HG03135 (cell line): Measurements from ENCODE around the gene NOP53.
"Not testable (repeated sequence)": the region's sequence is repeated elsewhere in the genome, so short reads cannot be mapped to it uniquely, and the experiment has no call there.

Experiments used
- ATAC-seq: cut with Tn5 transposase; IDR thresholded peaks from one replicate; pipeline ENCODE4 v1.9.1; 2021; ENCODE audit warnings: mild to moderate bottlenecking, moderate library complexity; ENCODE audit not compliant: unreplicated experiment

Gene NOP53

DNA sequence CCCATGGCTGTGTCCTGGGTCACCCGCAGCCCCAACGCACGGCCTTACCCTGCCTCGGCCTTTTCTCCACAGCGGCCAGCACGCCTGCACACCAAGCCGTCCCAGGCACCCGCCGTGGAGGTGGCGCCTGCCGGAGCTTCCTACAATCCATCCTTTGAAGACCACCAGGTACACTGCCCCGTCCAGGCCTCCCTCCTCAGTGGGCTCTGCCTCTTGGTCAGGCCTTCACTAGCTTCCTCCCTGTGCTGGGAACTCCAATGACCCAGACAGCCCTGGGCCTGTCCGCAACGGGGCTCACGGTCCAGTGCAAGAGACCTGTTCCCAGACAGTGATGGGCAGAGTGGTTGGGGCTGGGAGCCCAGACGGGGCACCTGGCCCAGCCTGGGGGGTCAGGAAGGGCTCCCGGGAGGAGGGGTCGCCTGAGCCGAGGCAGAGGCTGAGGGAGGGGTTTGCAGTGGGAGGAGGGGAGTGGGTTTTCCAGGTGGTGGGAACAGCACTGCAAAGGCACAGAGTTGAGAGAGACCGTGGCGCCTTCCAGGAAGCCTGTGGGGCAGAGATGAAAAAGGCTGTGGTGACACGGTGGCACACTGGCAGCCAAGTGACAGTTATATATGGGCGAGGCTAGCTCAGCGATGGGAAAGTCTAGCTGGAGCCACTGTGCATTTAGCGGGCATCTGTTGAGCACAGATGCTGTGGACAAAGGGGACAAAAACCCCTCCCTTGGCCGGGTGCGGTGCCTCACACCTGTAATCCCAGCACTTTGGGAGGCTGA is 7.3 kb downstream of the NOP53 start:
- no peak for ATAC-seq

GRCh38 chr19:47754206-47755064 is 9.1 kb downstream of the NOP53 start:
- ATAC-seq = no peak

- ATAC-seq = no peak
Measured at GRCh38 chr19:47755065-47755761, 9.9 kb downstream of the NOP53 start.

DNA sequence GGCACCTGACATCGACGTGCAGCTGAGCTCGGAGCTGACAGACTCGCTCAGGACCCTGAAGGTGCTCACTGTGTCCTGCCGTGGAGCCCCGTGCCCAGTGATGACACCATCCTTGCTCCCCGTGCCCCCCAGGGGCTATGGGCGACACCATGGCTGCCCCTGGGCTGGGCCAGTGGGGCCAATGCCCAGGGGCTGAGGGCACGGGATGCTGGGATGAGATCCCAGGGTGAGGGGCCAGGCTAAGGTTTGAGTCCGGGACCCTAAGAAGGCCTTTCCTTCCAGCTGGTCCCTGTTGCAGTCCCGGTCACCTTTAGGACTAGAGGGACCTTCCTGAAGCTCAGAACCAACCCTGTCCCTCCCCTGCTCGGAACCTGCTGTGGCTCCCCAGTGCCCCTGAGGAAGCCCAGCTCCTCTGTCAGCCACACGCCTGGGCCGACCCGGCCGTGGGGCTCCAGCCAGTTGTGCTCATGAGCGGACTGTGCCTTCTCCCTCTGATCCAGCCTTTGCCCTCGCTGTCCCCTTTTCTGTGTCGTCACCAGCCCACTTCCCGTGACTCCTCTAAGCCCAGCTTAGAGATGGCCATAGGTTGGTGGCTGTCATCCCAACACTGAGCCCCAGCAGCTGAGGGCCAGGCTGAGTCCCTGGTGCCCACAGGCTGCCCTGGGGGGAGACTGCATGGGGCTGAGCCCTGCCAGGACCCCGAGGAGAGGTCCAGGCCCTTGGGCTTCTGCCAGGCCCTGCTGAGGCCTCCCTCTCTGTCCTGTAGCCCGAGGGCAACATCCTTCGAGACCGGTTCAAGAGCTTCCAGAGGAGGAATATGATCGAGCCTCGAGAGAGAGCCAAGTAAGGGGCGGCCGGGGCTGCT is 10.6 kb downstream of the NOP53 start:
- ATAC-seq = no peak

DNA sequence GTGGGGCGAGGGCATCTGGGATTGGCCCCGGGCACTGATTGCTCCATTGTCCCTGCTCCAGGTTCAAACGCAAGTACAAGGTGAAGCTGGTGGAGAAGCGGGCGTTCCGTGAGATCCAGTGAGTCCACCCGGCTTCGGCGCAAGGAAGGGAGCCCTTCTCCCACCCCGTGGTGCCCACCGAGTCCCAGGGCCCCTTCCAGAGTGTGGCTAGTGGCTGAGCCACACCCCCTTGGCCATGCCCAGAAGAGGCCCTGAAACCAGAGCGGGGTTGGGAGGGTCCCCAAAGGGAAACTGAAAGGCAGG is 11.2 kb downstream of the NOP53 start:
- no peak for ATAC-seq

- ATAC-seq = no peak
Measured at GRCh38 chr19:47756953-47757608, 11.7 kb downstream of the NOP53 start.

DNA sequence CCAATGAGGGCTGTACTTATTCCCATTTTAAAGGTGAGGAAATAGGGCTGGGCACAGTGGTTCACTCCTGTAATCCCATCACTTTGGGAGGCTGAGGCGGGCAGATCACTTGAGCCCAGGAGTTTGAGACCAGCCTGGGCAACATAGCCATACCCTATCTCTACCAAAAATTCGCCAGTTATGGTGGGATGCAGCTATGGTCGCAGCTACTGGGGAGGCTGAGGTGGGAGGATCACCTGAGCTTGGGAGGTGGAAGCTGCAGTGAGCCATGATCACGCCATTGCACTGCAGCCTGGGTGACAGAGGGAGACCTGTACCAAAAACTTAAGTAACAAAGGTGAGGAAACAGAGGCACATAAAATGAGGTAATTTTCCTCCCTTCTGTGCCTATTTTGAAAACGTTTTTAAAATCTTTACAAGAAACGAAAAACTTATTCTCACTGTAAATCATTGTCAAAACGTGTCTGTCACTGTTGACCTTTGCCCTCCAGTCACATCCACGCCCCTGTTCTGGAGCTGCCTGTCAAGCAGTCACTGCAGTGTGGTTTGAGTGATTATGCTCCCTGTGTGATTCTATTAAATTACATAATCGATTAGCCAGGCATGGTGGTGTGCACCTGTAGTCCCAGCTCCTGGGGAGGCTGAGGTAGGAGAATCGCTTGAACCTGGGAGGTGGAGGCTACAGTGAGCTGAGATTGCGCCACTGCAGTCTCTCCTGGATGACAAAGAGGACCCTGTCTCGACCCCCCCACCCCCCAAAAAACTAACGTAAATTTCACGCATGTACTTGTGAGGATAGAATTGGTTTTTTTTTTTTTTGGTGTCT is 12.5 kb downstream of the NOP53 start:
- ATAC-seq = no peak

DNA sequence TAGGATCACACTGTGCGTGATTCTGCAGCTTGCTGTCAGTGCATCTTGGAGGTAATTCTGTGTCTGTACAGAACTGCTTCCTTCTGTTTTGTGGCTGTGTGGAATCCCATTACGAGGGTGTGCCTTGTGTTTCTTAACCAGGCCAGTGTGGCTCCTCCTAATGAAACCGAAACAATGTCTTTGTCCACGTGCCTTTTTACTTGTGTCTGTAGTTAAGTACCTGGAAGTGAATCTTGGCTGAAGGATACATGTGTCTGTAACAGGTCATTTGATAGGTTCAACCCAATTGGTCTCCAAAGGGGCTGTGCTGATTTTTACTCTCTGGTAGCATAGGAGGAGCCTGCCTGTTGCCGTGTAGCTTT is 13.1 kb downstream of the NOP53 start:
- no peak for ATAC-seq

DNA sequence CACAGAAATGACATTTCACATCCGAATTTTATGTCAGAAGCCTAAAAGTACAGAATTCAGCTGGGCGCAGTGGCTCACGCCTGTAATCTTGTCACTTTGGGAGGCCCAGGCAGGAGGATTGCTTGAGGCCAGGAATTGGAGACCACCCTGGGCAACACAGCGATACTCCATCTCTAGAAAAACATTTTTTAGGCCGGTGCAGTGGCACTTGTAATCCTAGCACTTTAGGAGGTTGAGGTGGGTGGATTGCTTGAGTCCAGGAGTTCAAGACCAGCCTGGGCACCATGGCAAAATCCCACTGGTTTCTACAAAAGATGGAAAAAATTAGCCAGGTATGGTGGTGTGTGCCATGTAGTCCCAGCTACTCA is 15.3 kb downstream of the NOP53 start:
- no peak for ATAC-seq

DNA sequence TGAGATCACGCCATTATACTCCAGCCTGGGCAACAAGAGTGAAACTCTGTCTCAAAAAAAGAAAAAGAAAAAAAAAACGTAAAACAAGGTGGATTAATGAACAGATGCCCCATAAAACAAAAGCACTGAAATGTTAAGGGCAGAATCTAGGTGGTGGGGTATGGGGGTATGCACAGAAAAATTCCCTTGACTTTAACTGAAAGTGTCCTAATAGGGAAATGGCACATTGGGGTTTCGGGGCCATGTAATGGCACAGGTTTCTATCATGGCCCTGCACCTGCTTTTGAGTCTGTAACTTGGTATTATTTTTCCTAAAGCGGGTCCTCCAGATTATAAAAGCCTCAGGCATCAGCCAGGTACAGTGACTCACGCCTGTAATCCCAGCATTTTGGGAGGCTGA is 16.2 kb downstream of the NOP53 start:
- no peak for ATAC-seq

GRCh38 chr19:47762151-47762550 is 16.8 kb downstream of the NOP53 start:
- no peak for ATAC-seq

DNA sequence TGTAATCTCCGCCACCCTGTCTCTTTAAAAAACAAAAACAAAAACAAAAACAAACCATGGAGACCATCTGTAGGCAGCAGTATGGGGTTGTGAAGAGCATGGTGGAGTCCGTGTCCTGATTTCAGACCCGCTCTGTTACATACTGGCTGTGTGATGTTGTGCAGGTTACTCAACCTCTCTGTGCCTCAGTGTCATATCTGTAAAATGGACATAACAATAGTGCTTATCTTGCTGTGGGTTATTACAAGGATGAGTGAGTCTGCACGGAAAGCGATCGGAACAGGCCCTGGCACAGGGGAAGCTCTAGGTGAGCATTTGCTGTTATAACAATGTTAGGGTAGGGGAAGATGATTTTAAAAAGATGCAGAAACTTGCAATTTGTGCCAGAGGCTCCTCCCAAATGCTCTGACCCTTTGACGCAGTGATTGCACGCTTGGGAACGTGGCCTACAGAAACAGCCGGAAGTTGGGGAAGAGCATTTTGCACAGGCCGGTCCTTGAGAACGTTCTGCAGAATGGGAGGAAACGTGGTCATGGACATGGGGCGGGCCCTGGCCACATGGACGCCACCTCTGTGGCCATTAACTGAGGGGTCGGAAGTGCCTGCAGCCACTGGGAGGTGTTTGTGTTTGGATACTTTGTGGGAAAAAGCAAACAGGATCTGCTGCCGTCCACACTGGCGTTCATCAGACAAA is 17.4 kb downstream of the NOP53 start:
- ATAC-seq = no peak

DNA sequence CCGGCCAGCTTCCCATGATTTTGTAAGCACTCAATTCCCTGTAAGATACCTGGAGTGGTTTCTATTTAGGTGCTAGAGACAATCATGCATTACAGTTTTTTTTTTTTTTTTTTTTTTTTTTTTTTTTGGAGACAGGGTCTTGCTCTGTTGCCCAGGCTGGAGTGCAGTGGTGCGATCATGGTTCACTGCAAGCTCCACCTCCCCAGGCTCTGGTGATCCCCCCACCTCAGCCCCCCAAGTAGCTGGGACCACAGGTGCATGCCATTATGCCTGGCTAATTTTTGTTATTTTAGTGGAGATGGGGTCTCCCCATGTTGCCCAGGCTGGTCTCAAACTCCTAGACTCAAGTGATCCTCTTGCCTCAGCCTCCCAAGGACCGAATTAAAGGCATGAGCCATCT is 19.4 kb downstream of the NOP53 start:
- not testable (repeated sequence) for ATAC-seq

DNA sequence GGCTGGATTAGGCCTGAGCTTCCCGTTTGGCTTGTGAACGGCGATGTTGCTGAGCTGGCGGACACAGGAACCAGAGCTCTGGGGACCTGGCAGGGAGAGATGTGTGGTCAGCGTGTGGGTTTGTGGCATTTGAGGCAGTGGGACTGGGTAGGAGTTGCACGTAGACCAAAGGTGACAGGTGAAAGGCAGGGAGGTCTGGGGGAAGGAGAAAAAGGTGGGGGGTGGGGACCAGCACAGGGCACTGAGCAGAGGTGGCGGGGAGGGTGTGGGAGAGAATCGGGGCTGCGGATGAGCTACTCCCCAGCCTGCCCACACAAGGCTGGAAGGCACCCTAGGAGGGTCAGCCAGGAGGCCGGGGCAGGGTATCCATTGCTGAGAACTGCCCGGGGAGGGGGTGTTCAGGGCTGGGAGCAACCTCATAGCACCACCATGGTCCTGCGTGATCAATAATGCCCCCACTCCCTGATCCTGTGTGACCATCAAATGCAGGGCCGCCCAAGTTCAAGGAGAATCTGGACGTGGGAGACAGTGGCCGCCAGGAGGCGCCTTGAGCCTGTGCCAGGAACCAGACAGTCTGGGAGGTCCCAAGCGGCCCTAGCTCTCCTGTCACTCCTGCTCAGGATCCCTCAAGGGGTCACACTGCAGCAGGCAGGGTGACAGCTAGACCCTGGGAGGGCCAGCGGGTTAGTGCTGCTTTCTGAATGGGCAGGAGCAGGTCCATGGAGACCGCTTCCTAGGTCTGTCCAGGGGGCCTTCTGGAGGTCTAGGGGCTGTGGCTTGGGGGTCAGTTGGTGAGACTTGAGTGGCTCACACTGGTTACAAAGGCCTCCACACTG is 20.4 kb downstream of the NOP53 start:
- no peak for ATAC-seq

DNA sequence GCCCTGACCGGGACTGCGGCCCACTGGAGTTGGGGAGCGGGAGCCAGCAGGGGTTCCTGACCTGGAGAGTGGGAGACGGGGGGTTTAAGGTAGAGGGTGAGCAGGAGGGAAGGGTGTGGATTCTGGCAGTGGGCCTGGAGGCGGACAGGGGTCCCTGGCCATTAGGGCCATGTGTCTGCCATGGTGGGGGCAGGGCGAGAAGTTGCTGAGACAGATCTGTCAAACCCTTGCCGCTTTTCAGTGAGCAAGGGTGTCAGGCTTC is 20.9 kb downstream of the NOP53 start:
- ATAC-seq = no peak

- ATAC-seq = no peak
Measured at GRCh38 chr19:47766670-47767069, 21.3 kb downstream of the NOP53 start.

- ATAC-seq = no peak
Measured at GRCh38 chr19:47767349-47767748, 22.0 kb downstream of the NOP53 start.

DNA sequence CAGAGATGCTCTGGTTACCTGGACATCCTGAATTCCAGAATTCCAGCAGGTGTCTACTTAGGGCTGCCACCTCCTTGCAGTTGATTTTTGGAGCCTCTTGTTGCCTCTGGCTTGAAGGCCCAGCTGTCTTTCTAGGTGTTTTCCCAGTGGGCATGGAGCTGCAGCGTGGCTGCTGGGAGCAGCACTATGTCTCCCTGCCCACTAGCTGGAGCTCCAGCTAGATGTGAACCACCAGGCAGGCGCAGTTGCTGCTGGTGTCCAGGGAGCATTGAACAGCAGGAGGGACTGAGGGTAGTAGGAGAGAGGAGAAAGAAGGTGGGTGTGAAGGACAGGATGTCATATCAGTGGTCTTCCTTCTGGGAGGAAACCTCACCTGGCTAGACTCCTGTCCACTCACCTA is 23.3 kb downstream of the NOP53 start:
- no peak for ATAC-seq
